GM23338 (cell line): ENCODE results near the gene SMPDL3B. TPM values are rescaled to one million over a fixed set of nuclear protein-coding genes. Genes with fewer than 3 reads are reported as not detected.

Experiments
- ATAC-seq: fragments of 200-7000 bp; cut with Tn5 transposase; 3 replicates; pipeline ENCODE4 v1.9.1; 2020
- DNase-seq: peaks from one replicate; pipeline ENCODE4 v3.0.0-alpha.2; 2015; ENCODE audit warnings: low spot score
- H2AFZ ChIP-seq: fragments of 200-600 bp; sonication (generic); 2 replicates; pipeline ENCODE4 v1.8.0; 2016; ENCODE audit warnings: antibody characterized with exemption, mild to moderate bottlenecking, moderate library complexity
- H3F3A ChIP-seq: fragments of 200-600 bp; sonication (generic); replicated peaks from 2 replicates; pipeline ENCODE4 v1.8.0; 2017; ENCODE audit warnings: antibody characterized with exemption, mixed run types, low read depth
- H3K27ac ChIP-seq: fragments of 200-600 bp; sonication (generic); 2 replicates; pipeline ENCODE4 v1.6.1; 2016; ENCODE audit warnings: low read depth
- H3K27me3 ChIP-seq: fragments of 200-600 bp; sonication (generic); 2 replicates; pipeline ENCODE4 v1.8.0; 2016; ENCODE audit warnings: mild to moderate bottlenecking, mixed run types, moderate library complexity; ENCODE audit not compliant: insufficient read depth
- H3K36me3 ChIP-seq: fragments of 200-600 bp; sonication (generic); 2 replicates; pipeline ENCODE4 v1.8.0; 2016; ENCODE audit warnings: mild to moderate bottlenecking; ENCODE audit not compliant: insufficient read depth
- H3K4me1 ChIP-seq: fragments of 200-600 bp; sonication (generic); 2 replicates; pipeline ENCODE4 v1.8.0; 2016; ENCODE audit warnings: mild to moderate bottlenecking, moderate library complexity; ENCODE audit not compliant: insufficient read depth
- H3K4me2 ChIP-seq: fragments of 200-600 bp; sonication (generic); 2 replicates; pipeline ENCODE4 v1.7.1; 2017; ENCODE audit warnings: mixed run types
- H3K4me3 ChIP-seq: fragments of 200-600 bp; sonication (generic); 2 replicates; pipeline ENCODE4 v1.6.1; 2016; ENCODE audit warnings: mixed run types
- H3K79me2 ChIP-seq: fragments of 200-600 bp; sonication (generic); replicated peaks from 2 replicates; pipeline ENCODE4 v1.8.0; 2017; ENCODE audit warnings: mild to moderate bottlenecking; ENCODE audit not compliant: insufficient read depth
- H3K9me2 ChIP-seq: fragments of 200-600 bp; sonication (generic); 2 replicates; pipeline ENCODE4 v1.8.0; 2017; ENCODE audit not compliant: insufficient read depth
- H4K20me1 ChIP-seq: fragments of 200-600 bp; sonication (generic); replicated peaks from 2 replicates; pipeline ENCODE4 v1.8.0; 2017; ENCODE audit warnings: mild to moderate bottlenecking; ENCODE audit not compliant: insufficient read depth
- H3K27ac Mint-ChIP-seq: 2 replicates; pipeline ENCODE4 v1.8.0; 2020; ENCODE audit warnings: inconsistent platforms, mild to moderate bottlenecking, moderate library complexity, mixed read lengths
- H3K27me3 Mint-ChIP-seq: 3 replicates; pipeline ENCODE4 v1.8.0; 2022; ENCODE audit warnings: low read depth, mild to moderate bottlenecking, moderate library complexity, mixed read lengths, inconsistent platforms; ENCODE audit not compliant: insufficient read depth, poor library complexity
- H3K36me3 Mint-ChIP-seq: 3 replicates; pipeline ENCODE4 v1.8.0; 2021; ENCODE audit warnings: low read depth, mild to moderate bottlenecking, inconsistent platforms, moderate library complexity, mixed read lengths
- H3K4me1 Mint-ChIP-seq: 3 replicates; pipeline ENCODE4 v1.8.0; 2020; ENCODE audit warnings: mild to moderate bottlenecking, inconsistent platforms, mixed read lengths
- H3K4me3 Mint-ChIP-seq: 3 replicates; pipeline ENCODE4 v1.8.0; 2021; ENCODE audit warnings: moderate library complexity, mild to moderate bottlenecking, inconsistent platforms, mixed read lengths
- H3K9me3 Mint-ChIP-seq: 3 replicates; pipeline ENCODE4 v1.8.0; 2020; ENCODE audit warnings: moderate library complexity, mild to moderate bottlenecking, inconsistent platforms, mixed read lengths
- EZH2phosphoT487 ChIP-seq: fragments of 200-600 bp; sonication (generic); IDR thresholded peaks from one replicate; pipeline ENCODE4 v1.8.1; 2018; ENCODE audit warnings: antibody characterized with exemption; ENCODE audit not compliant: unreplicated experiment
- STAT1 ChIP-seq: IDR thresholded peaks from one replicate; pipeline ENCODE4 v1.6.1; 2016; ENCODE audit warnings: antibody characterized with exemption; ENCODE audit not compliant: unreplicated experiment
- ZNF114 ChIP-seq: fragments of 250-450 bp; sonication (Bioruptor Pico); IDR thresholded peaks from 2 replicates; pipeline ENCODE4 v1.5.0; 2020; ENCODE audit warnings: mild to moderate bottlenecking, moderate library complexity
- ZNF331 ChIP-seq: fragments of 250-450 bp; sonication (Bioruptor Pico); IDR thresholded peaks from 2 replicates; pipeline ENCODE4 v1.5.0; 2020; ENCODE audit warnings: low read depth, mild to moderate bottlenecking, moderate library complexity
- polyA plus RNA-seq: library from polyadenylated mRNA; unstranded; fragments of >200 nt; fragmentation: Nextera tagmentation; extraction: Ambion mirVana; gene quantifications from 2 replicates; pipeline ENCODE4 v1.2.1, GENCODE V29; 2016
- total RNA-seq: library from RNA; depleted of rRNA; stranded (reverse); fragments of >200 nt; shearing (Covaris generic); gene quantifications from 2 replicates; pipeline ENCODE4 v1.2.3, GENCODE V29; 2014
- TF ChIP-seq, protein P1 (sequence below): fragments of 250-450 bp; sonication (Bioruptor Pico); IDR thresholded peaks from 2 replicates; pipeline ENCODE4 v1.5.0; 2020; ENCODE audit warnings: mild to moderate bottlenecking, moderate library complexity
- TF ChIP-seq, protein P2 (sequence below), 2 experiments: fragments of 200-600 bp in 1 of 2; sonication (generic) in 1 of 2; conservative IDR thresholded peaks; 2 replicates each; pipeline versions ENCODE4 v1.5.1 to v1.6.1; 2016 to 2017; ENCODE audit warnings: antibody characterized with exemption in 2 of 2, low read depth in 2 of 2, mild to moderate bottlenecking in 2 of 2, moderate library complexity in 1 of 2
- TF ChIP-seq, protein P3 (sequence below): IDR thresholded peaks from 2 replicates; pipeline ENCODE4 v1.6.1; 2016; ENCODE audit warnings: antibody characterized with exemption

Gene SMPDL3B
- total and polyA plus RNA-seq, 2 experiments from 2014 or later: 39.5 to 83.1 TPM

GRCh38 chr1:27951396-27951795 is 16.6 kb downstream of the SMPDL3B start:
- Mint-ChIP-seq H3K27me3 (peaks cover 2% of the 10 kb centered on the region), H3K36me3 (peaks cover 50% of the 10 kb centered on the region), H3K9me3 (no peaks in the 10 kb centered on the region), H3K27ac (no peak overlapping the region), H3K4me3 (no peak overlapping the region), H3K4me1 (no peaks in the 10 kb centered on the region)
- Histone ChIP-seq H3K4me3 (no peak overlapping the region), H4K20me1 (no peaks in the 10 kb centered on the region; the same call in 1 of the 2 replicates), H3K36me3 (peaks cover 24% of the 10 kb centered on the region), H3K9me2 (no peaks in the 10 kb centered on the region), H3K79me2 (no peaks in the 10 kb centered on the region), H3K27ac (no peak overlapping the region), H3K4me2 (no peak overlapping the region), H3K27me3 (no peaks in the 10 kb centered on the region), H3K4me1 (no peaks in the 10 kb centered on the region), H3F3A (no peaks in the 10 kb centered on the region), H2AFZ (no peak overlapping the region)
- ATAC-seq: no peak
- TF ChIP-seq, protein P1, sequence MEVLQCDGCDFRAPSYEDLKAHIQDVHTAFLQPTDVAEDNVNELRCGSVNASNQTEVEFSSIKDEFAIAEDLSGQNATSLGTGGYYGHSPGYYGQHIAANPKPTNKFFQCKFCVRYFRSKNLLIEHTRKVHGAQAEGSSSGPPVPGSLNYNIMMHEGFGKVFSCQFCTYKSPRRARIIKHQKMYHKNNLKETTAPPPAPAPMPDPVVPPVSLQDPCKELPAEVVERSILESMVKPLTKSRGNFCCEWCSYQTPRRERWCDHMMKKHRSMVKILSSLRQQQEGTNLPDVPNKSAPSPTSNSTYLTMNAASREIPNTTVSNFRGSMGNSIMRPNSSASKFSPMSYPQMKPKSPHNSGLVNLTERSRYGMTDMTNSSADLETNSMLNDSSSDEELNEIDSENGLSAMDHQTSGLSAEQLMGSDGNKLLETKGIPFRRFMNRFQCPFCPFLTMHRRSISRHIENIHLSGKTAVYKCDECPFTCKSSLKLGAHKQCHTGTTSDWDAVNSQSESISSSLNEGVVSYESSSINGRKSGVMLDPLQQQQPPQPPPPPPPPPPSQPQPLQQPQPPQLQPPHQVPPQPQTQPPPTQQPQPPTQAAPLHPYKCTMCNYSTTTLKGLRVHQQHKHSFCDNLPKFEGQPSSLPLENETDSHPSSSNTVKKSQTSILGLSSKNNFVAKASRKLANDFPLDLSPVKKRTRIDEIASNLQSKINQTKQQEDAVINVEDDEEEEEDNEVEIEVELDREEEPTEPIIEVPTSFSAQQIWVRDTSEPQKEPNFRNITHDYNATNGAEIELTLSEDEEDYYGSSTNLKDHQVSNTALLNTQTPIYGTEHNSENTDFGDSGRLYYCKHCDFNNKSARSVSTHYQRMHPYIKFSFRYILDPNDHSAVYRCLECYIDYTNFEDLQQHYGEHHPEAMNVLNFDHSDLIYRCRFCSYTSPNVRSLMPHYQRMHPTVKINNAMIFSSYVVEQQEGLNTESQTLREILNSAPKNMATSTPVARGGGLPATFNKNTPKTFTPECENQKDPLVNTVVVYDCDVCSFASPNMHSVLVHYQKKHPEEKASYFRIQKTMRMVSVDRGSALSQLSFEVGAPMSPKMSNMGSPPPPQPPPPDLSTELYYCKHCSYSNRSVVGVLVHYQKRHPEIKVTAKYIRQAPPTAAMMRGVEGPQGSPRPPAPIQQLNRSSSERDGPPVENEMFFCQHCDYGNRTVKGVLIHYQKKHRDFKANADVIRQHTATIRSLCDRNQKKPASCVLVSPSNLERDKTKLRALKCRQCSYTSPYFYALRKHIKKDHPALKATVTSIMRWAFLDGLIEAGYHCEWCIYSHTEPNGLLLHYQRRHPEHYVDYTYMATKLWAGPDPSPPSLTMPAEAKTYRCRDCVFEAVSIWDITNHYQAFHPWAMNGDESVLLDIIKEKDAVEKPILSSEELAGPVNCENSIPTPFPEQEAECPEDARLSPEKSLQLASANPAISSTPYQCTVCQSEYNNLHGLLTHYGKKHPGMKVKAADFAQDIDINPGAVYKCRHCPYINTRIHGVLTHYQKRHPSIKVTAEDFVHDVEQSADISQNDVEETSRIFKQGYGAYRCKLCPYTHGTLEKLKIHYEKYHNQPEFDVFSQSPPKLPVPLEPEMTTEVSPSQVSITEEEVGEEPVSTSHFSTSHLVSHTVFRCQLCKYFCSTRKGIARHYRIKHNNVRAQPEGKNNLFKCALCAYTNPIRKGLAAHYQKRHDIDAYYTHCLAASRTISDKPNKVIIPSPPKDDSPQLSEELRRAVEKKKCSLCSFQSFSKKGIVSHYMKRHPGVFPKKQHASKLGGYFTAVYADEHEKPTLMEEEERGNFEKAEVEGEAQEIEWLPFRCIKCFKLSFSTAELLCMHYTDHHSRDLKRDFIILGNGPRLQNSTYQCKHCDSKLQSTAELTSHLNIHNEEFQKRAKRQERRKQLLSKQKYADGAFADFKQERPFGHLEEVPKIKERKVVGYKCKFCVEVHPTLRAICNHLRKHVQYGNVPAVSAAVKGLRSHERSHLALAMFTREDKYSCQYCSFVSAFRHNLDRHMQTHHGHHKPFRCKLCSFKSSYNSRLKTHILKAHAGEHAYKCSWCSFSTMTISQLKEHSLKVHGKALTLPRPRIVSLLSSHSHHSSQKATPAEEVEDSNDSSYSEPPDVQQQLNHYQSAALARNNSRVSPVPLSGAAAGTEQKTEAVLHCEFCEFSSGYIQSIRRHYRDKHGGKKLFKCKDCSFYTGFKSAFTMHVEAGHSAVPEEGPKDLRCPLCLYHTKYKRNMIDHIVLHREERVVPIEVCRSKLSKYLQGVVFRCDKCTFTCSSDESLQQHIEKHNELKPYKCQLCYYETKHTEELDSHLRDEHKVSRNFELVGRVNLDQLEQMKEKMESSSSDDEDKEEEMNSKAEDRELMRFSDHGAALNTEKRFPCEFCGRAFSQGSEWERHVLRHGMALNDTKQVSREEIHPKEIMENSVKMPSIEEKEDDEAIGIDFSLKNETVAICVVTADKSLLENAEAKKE (CRISPR knock-in tag): no peak
- DNase-seq: no peak

GRCh38 chr1:27952147-27952546 is 17.3 kb downstream of the SMPDL3B start:
- no peak overlapping the region for H2AFZ ChIP-seq
- H3K27ac ChIP-seq: no peak overlapping the region
- H3K27me3 ChIP-seq: no peaks in the 10 kb centered on the region
- H3K36me3 ChIP-seq: peaks cover 26% of the 10 kb centered on the region
- Mint-ChIP-seq H3K4me1 (no peaks in the 10 kb centered on the region), H3K36me3 (peaks cover 49% of the 10 kb centered on the region), H3K27me3 (peaks cover 2% of the 10 kb centered on the region), H3K9me3 (no peaks in the 10 kb centered on the region), H3K4me3 (no peak overlapping the region), H3K27ac (no peak overlapping the region)
- no peaks in the 10 kb centered on the region for H3K9me2 ChIP-seq
- no peak overlapping the region for H3K4me3 ChIP-seq
- no peaks in the 10 kb centered on the region for H3K79me2 ChIP-seq
- H4K20me1 ChIP-seq: no peaks in the 10 kb centered on the region; the same call in 1 of the 2 replicates
- H3K4me1 ChIP-seq: no peaks in the 10 kb centered on the region
- H3K4me2 ChIP-seq: no peak overlapping the region
- ATAC-seq (no peak), DNase-seq (no peak)
- H3F3A ChIP-seq: no peaks in the 10 kb centered on the region
- TF ChIP-seq EZH2phosphoT487: no peak
- TF ChIP-seq ZNF331: no peak
- TF ChIP-seq, protein P2, sequence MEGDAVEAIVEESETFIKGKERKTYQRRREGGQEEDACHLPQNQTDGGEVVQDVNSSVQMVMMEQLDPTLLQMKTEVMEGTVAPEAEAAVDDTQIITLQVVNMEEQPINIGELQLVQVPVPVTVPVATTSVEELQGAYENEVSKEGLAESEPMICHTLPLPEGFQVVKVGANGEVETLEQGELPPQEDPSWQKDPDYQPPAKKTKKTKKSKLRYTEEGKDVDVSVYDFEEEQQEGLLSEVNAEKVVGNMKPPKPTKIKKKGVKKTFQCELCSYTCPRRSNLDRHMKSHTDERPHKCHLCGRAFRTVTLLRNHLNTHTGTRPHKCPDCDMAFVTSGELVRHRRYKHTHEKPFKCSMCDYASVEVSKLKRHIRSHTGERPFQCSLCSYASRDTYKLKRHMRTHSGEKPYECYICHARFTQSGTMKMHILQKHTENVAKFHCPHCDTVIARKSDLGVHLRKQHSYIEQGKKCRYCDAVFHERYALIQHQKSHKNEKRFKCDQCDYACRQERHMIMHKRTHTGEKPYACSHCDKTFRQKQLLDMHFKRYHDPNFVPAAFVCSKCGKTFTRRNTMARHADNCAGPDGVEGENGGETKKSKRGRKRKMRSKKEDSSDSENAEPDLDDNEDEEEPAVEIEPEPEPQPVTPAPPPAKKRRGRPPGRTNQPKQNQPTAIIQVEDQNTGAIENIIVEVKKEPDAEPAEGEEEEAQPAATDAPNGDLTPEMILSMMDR (conservative IDR thresholded peaks at IDR 0.05; ENCODE audit: low read depth in 2 of 2): no peak
- TF ChIP-seq ZNF114 (CRISPR knock-in tag): no peak
- TF ChIP-seq STAT1: no peak
- TF ChIP-seq, protein P3, sequence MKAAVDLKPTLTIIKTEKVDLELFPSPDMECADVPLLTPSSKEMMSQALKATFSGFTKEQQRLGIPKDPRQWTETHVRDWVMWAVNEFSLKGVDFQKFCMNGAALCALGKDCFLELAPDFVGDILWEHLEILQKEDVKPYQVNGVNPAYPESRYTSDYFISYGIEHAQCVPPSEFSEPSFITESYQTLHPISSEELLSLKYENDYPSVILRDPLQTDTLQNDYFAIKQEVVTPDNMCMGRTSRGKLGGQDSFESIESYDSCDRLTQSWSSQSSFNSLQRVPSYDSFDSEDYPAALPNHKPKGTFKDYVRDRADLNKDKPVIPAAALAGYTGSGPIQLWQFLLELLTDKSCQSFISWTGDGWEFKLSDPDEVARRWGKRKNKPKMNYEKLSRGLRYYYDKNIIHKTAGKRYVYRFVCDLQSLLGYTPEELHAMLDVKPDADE: no peak
